Karpas-422 (cell line): ENCODE measurements around the gene LRRC37B. TPM values are rescaled to one million over a fixed set of nuclear protein-coding genes. Genes with fewer than 3 reads are reported as not detected.

Experiments used
- small RNA-seq: library from RNA; depleted of rRNA; stranded (forward); fragments of <200 nt; gene quantifications from one replicate; pipeline ENCODE3, GENCODE V24; 2014
- total RNA-seq: library from RNA; depleted of rRNA; stranded (reverse); fragments of >200 nt; shearing (Covaris generic); gene quantifications from 2 replicates; pipeline ENCODE4 v1.2.3, GENCODE V29; 2014; ENCODE audit warnings: low replicate concordance; rRNA removed

LRRC37B gene
- total RNA-seq, 1 experiment from 2014 or later: 12.5 TPM

Small RNA genes within 50 kb of the gene (small RNA-seq; reads per million reads assigned to genes)
- gene AC090616.4 (not detected), gene RNA5SP437 (not detected)

Other genes with a start within 250 kb of the LRRC37B start
- 57.3 and 78.3 TPM in 2 replicates for gene COPRS, start 148.1 kb upstream of the LRRC37B start, total RNA-seq
- gene UTP6, start 105.7 kb upstream of the LRRC37B start, total RNA-seq: 43.5 and 51.3 TPM in 2 replicates
- gene SUZ12, start 70.4 kb upstream of the LRRC37B start, total RNA-seq: 39.1 and 71.0 TPM in 2 replicates
- 36.9 and 87.5 TPM in 2 replicates for gene RHOT1, start 135.1 kb downstream of the LRRC37B start, total RNA-seq